GM12873 (cell line): ENCODE measurements around the gene DGAT2.

Experiments used
- CTCF ChIP-seq: IDR thresholded peaks from 2 replicates; pipeline ENCODE4 v1.5.1; 2012; ENCODE audit warnings: low read depth, mild to moderate bottlenecking, moderate library complexity, low read length, control low read depth; ENCODE audit not compliant: insufficient read depth; ENCODE audit errors: missing control alignments

Gene DGAT2

DNA sequence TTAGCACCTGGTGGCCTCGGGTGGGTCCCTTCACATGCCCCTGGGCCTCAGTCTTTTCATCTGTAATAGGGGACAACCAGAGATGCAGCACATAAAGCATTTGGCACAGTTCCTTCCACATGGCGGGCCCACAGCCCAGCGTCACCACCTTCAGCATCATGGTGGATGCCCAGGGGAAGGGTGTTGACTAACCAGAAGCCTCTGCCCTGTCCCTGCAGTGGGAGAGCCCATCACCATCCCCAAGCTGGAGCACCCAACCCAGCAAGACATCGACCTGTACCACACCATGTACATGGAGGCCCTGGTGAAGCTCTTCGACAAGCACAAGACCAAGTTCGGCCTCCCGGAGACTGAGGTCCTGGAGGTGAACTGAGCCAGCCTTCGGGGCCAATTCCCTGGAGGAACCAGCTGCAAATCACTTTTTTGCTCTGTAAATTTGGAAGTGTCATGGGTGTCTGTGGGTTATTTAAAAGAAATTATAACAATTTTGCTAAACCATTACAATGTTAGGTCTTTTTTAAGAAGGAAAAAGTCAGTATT is 31.6 kb downstream of the DGAT2 start:
- TF ChIP-seq CTCF = no peak

- TF ChIP-seq CTCF = no peak
Observed at GRCh38 chr11:75800728-75801361, 32.3 kb downstream of the DGAT2 start.

DNA sequence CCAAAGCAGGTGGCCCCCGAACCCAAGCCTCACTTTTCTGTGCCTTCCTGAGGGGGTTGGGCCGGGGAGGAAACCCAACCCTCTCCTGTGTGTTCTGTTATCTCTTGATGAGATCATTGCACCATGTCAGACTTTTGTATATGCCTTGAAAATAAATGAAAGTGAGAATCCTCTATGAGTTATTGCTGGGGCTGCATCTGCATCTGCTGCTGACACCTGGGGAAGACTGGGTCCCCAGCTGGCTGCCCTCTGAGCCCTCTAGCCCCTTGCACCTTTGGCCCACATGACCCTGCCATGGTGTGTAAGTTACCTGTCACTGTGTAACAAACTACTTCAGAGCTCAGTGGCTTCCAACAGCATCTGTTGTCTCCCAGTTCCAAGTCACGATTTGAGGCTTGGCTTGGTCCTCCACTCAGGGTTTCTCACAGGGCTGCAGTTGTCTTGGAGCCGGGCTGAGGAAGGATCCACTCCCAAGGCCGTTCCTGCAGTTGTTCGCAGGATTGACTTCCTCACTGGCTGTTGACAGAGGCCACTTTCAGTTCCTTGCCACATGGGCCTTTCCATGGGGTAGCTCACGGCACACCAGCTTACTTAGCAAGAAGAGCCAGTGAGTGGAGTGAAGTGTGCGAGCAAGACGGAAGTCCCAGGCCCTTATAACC is 32.9 kb downstream of the DGAT2 start:
- TF ChIP-seq CTCF = no peak

DNA sequence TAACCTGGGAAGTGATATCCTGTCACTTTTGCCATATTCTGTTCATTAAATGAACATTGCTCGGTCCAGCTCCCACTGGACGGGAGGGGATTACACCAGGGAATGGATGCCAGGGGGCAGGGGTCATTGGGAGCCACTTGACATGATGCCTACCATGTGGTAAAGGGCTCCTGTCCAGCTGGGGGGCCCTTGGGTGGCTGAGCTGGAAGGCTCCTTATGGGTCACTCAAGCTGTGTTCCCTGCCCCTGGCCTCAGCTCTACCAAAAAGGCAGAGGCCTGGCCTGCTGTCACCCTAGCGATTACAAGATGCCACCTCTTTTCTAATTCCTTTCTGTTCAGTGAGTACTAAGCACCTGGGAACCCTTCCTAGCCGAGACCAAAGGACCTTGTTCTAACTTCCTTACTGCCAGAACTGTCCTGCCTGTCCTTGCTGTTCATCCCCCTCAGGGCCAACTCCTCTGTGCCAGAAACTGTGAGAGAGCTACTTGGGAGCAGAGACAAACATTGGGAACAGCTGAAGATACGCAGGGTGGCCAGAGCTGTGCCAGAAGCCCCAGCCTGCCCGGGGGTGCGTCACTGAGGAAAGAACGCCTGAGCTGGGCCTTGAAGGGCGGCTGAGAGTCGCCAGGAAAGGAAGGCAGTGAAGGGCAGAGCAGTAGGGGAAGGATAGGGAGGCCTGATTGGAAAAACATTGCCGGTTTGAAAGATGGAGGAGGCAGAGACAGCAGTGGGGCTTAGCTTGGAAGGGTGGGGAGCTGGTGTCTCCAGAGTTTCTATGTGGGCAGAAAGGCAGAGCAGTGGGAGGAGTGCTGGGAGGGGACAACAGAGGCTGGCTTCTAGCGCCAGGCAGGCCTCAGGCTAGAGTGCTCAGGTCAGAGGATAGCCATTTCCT is 33.7 kb downstream of the DGAT2 start:
- no peak for TF ChIP-seq CTCF

- peak; percentile 96 for TF ChIP-seq CTCF
Observed at GRCh38 chr11:75802913-75803820, 34.6 kb downstream of the DGAT2 start.

GRCh38 chr11:75809111-75809510 is 40.5 kb downstream of the DGAT2 start:
- no peak for TF ChIP-seq CTCF
